Tibial artery (tissue), 4 donors: ENCODE measurements around the gene NFAT5.

ENCODE experiments used
- DNase-seq, 2 donors: peaks; one replicate each; pipeline ENCODE4 v3.0.0-alpha.2; 2019
- H3K27ac ChIP-seq, 2 donors: fragments of 200-600 bp; sonication (generic) in 1 of 2; 1 replicate in 1 of 2; 2 replicates in 1 of 2; pipeline ENCODE4 v1.5.1; 2018 to 2019; ENCODE audit warnings: mild to moderate bottlenecking in 1 of 2
- H3K27me3 ChIP-seq, 2 donors: fragments of 200-600 bp; sonication (generic) in 1 of 2; one replicate each; pipeline versions ENCODE4 v1.5.1 to v1.6.0; 2016 to 2019
- H3K36me3 ChIP-seq, 3 donors: fragments of 200-600 bp; sonication (generic) in 2 of 3; one replicate each; pipeline ENCODE4 v1.5.1; 2016 to 2019; ENCODE audit warnings: mild to moderate bottlenecking in 2 of 3
- H3K4me1 ChIP-seq, 4 donors: fragments of 200-600 bp; sonication (generic) in 2 of 4; 1 replicate in 3 of 4; 2 replicates in 1 of 4; pipeline ENCODE4 v1.5.1; 2016 to 2019
- H3K4me3 ChIP-seq, 2 donors: fragments of 200-600 bp; sonication (generic) in 1 of 2; 1 replicate in 1 of 2; 2 replicates in 1 of 2; pipeline ENCODE4 v1.5.1; 2018 to 2019; ENCODE audit warnings: mild to moderate bottlenecking in 2 of 2
- H3K9me3 ChIP-seq, 3 donors: fragments of 200-600 bp; sonication (generic) in 1 of 3; one replicate each; pipeline ENCODE4 v1.5.1; 2016 to 2019
- intact Hi-C: fragments of 100-400 bp; cut with DNase I; formaldehyde crosslinking; loops from one replicate; pipeline ENCODE4 v1.15.0; 2023; ENCODE audit warnings: low total_unique reads
- TF ChIP-seq, protein P1 (sequence below), 2 experiments: fragments of 200-600 bp in 1 of 2; fragments of 450-650 bp in 1 of 2; IDR thresholded peaks; one replicate each; pipeline ENCODE4 v1.5.1; 2017 to 2019; ENCODE audit warnings: antibody characterized with exemption in 2 of 2, mild to moderate bottlenecking in 1 of 2, moderate library complexity in 1 of 2

The NFAT5 gene

DNA sequence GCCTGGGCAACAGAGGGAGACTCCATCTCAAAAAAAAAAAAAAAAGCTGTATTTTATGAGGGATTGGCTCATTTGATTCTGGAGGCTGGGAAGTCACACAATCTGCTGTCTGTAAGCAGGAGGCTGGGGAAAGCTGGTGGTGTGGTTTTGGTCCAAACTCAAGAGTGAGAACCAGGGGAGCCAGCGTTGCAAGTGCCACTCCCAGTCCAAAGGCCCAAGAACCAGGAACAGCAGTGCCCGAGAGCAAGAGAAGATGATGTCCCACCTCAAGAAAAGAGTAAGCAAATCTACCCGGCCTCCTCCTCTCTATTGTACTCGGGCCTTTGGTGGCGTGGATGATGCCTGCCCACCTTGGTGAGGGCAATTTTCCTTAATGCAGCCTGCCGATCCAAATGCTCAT, 166.3 kb downstream of the NFAT5 start:
- Histone ChIP-seq H3K9me3 (no peaks in the 10 kb centered on the region), H3K36me3 (no peaks in the 10 kb centered on the region), H3K27ac (no peak overlapping the region), H3K27me3 (no peaks in the 10 kb centered on the region), H3K4me3 (no peak overlapping the region), H3K4me1 (peaks cover 0 to 14% (median 5%) of the 10 kb centered on the region in 4 donors)
- DNase-seq = no peak
- intact Hi-C loops = no loop called here
- TF ChIP-seq, protein P1, sequence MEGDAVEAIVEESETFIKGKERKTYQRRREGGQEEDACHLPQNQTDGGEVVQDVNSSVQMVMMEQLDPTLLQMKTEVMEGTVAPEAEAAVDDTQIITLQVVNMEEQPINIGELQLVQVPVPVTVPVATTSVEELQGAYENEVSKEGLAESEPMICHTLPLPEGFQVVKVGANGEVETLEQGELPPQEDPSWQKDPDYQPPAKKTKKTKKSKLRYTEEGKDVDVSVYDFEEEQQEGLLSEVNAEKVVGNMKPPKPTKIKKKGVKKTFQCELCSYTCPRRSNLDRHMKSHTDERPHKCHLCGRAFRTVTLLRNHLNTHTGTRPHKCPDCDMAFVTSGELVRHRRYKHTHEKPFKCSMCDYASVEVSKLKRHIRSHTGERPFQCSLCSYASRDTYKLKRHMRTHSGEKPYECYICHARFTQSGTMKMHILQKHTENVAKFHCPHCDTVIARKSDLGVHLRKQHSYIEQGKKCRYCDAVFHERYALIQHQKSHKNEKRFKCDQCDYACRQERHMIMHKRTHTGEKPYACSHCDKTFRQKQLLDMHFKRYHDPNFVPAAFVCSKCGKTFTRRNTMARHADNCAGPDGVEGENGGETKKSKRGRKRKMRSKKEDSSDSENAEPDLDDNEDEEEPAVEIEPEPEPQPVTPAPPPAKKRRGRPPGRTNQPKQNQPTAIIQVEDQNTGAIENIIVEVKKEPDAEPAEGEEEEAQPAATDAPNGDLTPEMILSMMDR (IDR thresholded peaks at IDR 0.05) = no peak

DNA sequence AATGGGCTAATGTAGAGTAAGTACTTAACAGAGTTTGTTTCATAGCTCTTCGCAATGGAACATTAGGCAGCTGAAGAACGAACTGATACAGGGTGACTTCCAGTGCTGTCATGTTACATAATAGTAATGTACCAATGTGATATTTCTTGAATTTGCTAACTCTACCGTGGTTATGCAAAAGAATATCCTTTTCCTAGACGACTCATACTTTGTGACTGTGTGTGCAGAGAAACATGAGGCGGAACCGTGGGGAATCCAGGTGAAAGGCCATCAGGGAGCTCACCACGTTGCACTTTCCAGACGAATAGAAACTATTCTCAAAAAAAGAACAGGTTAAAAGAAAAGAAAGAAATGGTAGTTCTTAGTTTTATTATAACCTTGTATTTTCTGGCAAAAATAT, 175.8 kb downstream of the NFAT5 start:
- Histone ChIP-seq H3K27me3 (no peaks in the 10 kb centered on the region), H3K36me3 (peaks cover 33 to 70% (median 53%) of the 10 kb centered on the region in 3 donors), H3K4me1 (no peaks in the 10 kb centered on the region), H3K9me3 (no peaks in the 10 kb centered on the region), H3K27ac (peak overlapping the region in 1 of 2 donors; percentile 10), H3K4me3 (no peak overlapping the region)
- TF ChIP-seq, protein P1 (IDR thresholded peaks at IDR 0.05) = no peak
- DNase-seq = no peak
- intact Hi-C loops = no loop called here

DNA sequence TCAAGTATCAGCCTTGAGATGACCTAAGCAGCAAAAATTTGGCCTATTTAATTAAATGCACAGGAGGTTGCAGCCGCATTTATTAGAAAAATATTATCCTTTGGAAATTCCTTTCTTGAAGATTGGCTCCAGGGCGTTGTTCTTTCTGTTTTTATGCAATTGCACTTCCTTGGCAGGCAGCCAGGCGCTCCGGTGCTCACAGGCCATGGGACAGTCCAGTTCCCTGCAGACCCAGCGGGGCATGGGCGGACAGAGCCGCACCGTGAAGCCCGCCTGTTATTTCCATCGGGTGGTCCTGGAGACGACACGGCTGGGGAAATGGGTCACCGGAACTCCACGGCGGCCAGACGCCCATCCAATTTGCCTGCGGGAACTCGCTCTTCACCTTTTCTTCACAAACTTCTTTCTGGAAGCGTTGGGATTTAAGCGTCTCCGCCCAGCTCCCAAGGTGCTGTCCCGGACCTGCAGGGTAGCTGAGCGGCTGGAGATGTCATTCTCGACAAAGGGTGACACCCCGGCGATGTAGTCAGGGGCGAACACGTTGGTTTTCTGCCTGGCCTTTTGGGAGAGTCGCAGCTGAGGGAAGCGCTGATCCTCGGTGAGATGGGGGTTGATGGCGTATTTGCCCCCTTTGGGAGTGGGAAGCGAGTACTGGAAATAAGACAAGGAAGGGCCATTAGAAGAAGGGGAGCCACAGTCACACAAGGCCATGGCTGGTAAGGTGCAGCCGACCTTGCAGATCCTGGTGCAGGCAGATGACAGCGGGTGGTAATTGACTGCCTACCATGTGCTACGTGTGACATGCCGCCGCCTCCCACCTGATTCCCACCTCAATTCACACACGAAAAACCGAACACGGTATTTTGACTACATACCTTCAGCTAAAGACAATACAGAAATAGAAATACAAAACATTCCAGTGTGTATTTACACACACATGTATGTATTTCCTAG, 176.5 kb downstream of the NFAT5 start:
- H3K9me3 ChIP-seq = no peaks in the 10 kb centered on the region
- no peaks in the 10 kb centered on the region for H3K27me3 ChIP-seq
- TF ChIP-seq, protein P1 (IDR thresholded peaks at IDR 0.05) = no peak
- H3K27ac ChIP-seq = peak overlapping the region in 1 of 2 donors; percentile 10
- intact Hi-C loops = no loop called here
- no peak overlapping the region for H3K4me3 ChIP-seq
- peak; percentile 76 to 78 for DNase-seq
- H3K4me1 ChIP-seq = no peaks in the 10 kb centered on the region
- H3K36me3 ChIP-seq = peaks cover 40 to 77% (median 58%) of the 10 kb centered on the region in 3 donors

DNA sequence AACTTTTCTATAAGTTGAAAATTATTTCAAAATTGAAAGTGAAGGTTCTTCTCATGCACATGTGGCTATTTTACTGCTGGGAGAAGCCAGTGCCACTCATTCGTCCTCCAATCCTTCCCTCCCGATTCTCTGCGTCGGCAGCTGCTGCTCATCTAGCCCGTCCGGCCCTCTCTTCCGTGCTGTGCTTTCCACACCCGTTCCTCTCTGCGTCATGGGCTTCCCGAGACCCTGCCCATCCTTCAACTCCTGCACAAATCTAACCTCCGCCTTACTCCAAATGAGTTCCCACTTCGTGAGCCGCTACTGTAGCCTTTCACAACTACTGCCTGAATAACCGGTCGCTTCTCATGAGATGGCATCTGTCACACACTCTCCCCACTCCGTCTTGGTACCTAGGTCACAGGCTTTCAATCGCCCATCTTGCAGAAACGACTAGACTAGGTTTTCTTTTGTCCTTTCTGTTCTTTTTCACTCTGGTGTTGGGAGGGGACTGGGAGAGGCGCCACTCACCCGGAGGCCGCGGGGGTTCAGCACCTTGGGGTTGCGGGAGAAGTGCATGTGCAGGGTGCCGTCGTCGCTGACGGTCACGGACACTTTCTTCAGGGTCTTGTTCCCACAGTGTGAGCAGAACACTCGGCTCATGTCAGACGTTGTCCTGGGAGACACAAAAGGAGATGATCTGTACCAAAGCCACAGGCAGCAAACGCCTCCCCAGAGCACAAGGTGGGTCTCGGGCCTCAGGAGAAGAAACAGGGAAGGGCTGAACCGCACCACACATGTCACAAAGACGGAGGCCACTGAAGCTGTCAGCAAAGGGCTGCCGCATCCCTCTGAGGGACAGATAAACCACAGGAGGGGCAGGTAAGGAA, 178.8 kb downstream of the NFAT5 start:
- Histone ChIP-seq H3K27ac (no peak overlapping the region), H3K36me3 (peaks cover 63 to 100% (median 82%) of the 10 kb centered on the region in 3 donors), H3K4me3 (no peak overlapping the region), H3K27me3 (no peaks in the 10 kb centered on the region), H3K9me3 (no peaks in the 10 kb centered on the region), H3K4me1 (no peaks in the 10 kb centered on the region)
- DNase-seq = no peak
- intact Hi-C loops = no loop called here
- TF ChIP-seq, protein P1 (IDR thresholded peaks at IDR 0.05) = no peak

DNA sequence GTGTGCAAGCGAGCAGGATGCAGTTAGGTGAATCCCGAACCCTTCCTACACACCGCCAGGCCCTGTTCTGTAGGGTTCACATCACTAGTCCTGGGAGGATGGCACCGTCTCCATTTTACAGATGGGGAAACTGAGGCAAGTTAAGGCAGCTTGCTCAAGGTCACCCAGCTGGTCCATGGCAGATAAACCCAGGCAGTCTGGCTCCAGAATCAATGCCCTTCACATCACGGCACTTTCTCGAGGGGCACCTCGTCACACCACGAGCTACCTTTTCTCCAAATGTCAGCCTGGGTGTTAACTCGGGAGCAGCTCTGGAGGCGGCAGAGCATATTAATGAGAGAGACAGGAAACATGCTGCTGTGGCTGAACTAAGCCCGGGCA, 179.5 kb downstream of the NFAT5 start:
- H3K27me3 ChIP-seq = no peaks in the 10 kb centered on the region
- H3K9me3 ChIP-seq = no peaks in the 10 kb centered on the region
- H3K27ac ChIP-seq = no peak overlapping the region
- H3K36me3 ChIP-seq = peaks cover 69 to 100% (median 87%) of the 10 kb centered on the region in 3 donors
- intact Hi-C loops = no loop called here
- no peak for DNase-seq
- H3K4me3 ChIP-seq = no peak overlapping the region
- TF ChIP-seq, protein P1 (IDR thresholded peaks at IDR 0.05) = no peak
- H3K4me1 ChIP-seq = no peaks in the 10 kb centered on the region
